ENCODE measurements around the gene YIPF6. TPM values are rescaled to one million over a fixed set of nuclear protein-coding genes. Genes with fewer than 3 reads are reported as not detected.

YIPF6 gene
- total and polyA plus RNA-seq, 10 donors = 3.0 to 31.3 (median 25.8) TPM

DNA sequence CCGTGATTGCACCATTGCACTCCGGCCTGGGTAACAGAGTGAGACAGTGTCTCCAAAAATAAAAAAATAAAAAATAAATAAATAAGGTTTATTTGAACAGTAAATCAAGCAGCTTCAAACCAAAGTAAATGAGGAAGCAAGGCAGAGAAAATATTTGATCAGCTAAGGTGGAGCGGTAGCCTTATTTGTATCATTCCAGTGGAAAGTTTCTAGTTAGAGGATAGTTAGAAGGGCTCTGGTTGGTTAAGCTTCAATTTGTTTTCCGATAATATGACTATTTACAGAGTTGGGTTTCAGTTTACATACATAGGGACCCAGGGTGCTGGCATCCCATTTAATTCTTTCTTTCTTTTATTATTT, 43.7 kb upstream of the YIPF6 start:
- H3K27ac ChIP-seq = no peak overlapping the region
- WGBS, 5 donors = 88 to 99% (median 92%) methylated on average over 4 of the region's 4 CpGs
- intact Hi-C loops (cut with DNase I; ENCODE audit: low total_unique reads) = no loop called here
- H3K36me3 ChIP-seq = no peaks in the 10 kb centered on the region
- TF ChIP-seq, protein P1, sequence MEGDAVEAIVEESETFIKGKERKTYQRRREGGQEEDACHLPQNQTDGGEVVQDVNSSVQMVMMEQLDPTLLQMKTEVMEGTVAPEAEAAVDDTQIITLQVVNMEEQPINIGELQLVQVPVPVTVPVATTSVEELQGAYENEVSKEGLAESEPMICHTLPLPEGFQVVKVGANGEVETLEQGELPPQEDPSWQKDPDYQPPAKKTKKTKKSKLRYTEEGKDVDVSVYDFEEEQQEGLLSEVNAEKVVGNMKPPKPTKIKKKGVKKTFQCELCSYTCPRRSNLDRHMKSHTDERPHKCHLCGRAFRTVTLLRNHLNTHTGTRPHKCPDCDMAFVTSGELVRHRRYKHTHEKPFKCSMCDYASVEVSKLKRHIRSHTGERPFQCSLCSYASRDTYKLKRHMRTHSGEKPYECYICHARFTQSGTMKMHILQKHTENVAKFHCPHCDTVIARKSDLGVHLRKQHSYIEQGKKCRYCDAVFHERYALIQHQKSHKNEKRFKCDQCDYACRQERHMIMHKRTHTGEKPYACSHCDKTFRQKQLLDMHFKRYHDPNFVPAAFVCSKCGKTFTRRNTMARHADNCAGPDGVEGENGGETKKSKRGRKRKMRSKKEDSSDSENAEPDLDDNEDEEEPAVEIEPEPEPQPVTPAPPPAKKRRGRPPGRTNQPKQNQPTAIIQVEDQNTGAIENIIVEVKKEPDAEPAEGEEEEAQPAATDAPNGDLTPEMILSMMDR (IDR thresholded peaks at IDR 0.05 in 8 of 11, conservative IDR thresholded peaks at IDR 0.05 in 3 of 11) = no peak
- TF ChIP-seq POLR2AphosphoS5 (IDR thresholded peaks at IDR 0.05) (no peak), POLR2A (IDR thresholded peaks at IDR 0.05) (no peak)
- H3K27me3 ChIP-seq (replicated peaks in 1 of 7) = peaks cover 0 to 2% (median 0%) of the 10 kb centered on the region in 7 donors
- no peaks in the 10 kb centered on the region for H3K9me3 ChIP-seq
- no peak overlapping the region for H3K4me3 ChIP-seq
- DNase-seq = no peak
- no peaks in the 10 kb centered on the region for H3K4me1 ChIP-seq

GRCh38 chrX:68461093-68461492, 37.8 kb upstream of the YIPF6 start:
- H3K4me3 ChIP-seq = no peak overlapping the region
- TF ChIP-seq, protein P1 (IDR thresholded peaks at IDR 0.05 in 8 of 11, conservative IDR thresholded peaks at IDR 0.05 in 3 of 11) = no peak
- no peak for TF ChIP-seq POLR2AphosphoS5 (IDR thresholded peaks at IDR 0.05)
- TF ChIP-seq POLR2A (IDR thresholded peaks at IDR 0.05) = no peak
- WGBS, 5 donors = 39 to 58% (median 44%) methylated on average over 6 of the region's 6 CpGs
- DNase-seq = no peak
- H3K4me1 ChIP-seq = peaks cover 0 to 5% (median 0%) of the 10 kb centered on the region in 6 donors
- no peaks in the 10 kb centered on the region for H3K36me3 ChIP-seq
- no peaks in the 10 kb centered on the region for H3K9me3 ChIP-seq
- H3K27me3 ChIP-seq (replicated peaks in 1 of 7) = no peaks in the 10 kb centered on the region
- H3K27ac ChIP-seq = no peak overlapping the region
- intact Hi-C loops (cut with DNase I; ENCODE audit: low total_unique reads) = no loop called here

GRCh38 chrX:68461576-68461975, 37.3 kb upstream of the YIPF6 start:
- no peak for DNase-seq
- no peak for TF ChIP-seq POLR2AphosphoS5 (IDR thresholded peaks at IDR 0.05)
- TF ChIP-seq, protein P1 (IDR thresholded peaks at IDR 0.05 in 8 of 11, conservative IDR thresholded peaks at IDR 0.05 in 3 of 11) = no peak
- TF ChIP-seq POLR2A (IDR thresholded peaks at IDR 0.05) = no peak
- H3K36me3 ChIP-seq = no peaks in the 10 kb centered on the region
- H3K27ac ChIP-seq = no peak overlapping the region
- intact Hi-C loops (cut with DNase I; ENCODE audit: low total_unique reads) = no loop called here
- peaks cover 0 to 5% (median 0%) of the 10 kb centered on the region in 6 donors for H3K4me1 ChIP-seq
- H3K27me3 ChIP-seq (replicated peaks in 1 of 7) = no peaks in the 10 kb centered on the region
- no peak overlapping the region for H3K4me3 ChIP-seq
- no peaks in the 10 kb centered on the region for H3K9me3 ChIP-seq

GRCh38 chrX:68462197-68462596, 36.7 kb upstream of the YIPF6 start:
- intact Hi-C loops (cut with DNase I; ENCODE audit: low total_unique reads) = no loop called here
- Histone ChIP-seq H3K4me3 (no peak overlapping the region), H3K36me3 (no peaks in the 10 kb centered on the region), H3K4me1 (peaks cover 0 to 5% (median 0%) of the 10 kb centered on the region in 6 donors), H3K27me3 (replicated peaks in 1 of 7) (no peaks in the 10 kb centered on the region), H3K27ac (no peak overlapping the region), H3K9me3 (no peaks in the 10 kb centered on the region)
- 70 to 79% (median 74%) methylated on average over 7 to 8 of the region's 8 CpGs for whole genome bisulfite sequencing, 5 donors
- TF ChIP-seq POLR2AphosphoS5 (IDR thresholded peaks at IDR 0.05) (no peak), POLR2A (IDR thresholded peaks at IDR 0.05) (no peak)
- TF ChIP-seq, protein P1 (IDR thresholded peaks at IDR 0.05 in 8 of 11, conservative IDR thresholded peaks at IDR 0.05 in 3 of 11) = no peak
- DNase-seq = no peak
